Adipocyte (in vitro differentiated cells): ENCODE data around the gene LSM7.

ENCODE experiments used
- DNase-seq: peaks from one replicate; pipeline ENCODE4 v3.0.0-alpha.2; 2015; ENCODE audit warnings: low read depth
- H3K27me3 ChIP-seq: replicated peaks from 2 replicates; pipeline ENCODE4 v1.7.0; 2013; ENCODE audit warnings: mild to moderate bottlenecking, low read length, moderate library complexity; ENCODE audit not compliant: control insufficient read depth, insufficient read depth
- H3K36me3 ChIP-seq: 2 replicates; pipeline ENCODE4 v1.7.0; 2013; ENCODE audit warnings: low read length, mild to moderate bottlenecking, moderate library complexity; ENCODE audit not compliant: control insufficient read depth, insufficient read depth, severe bottlenecking
- H3K4me1 ChIP-seq: 2 replicates; pipeline ENCODE4 v1.7.0; 2013; ENCODE audit warnings: mild to moderate bottlenecking, low read length, moderate library complexity; ENCODE audit not compliant: control insufficient read depth, insufficient read depth
- H3K4me3 ChIP-seq: 2 replicates; pipeline ENCODE4 v1.7.0; 2013; ENCODE audit warnings: mild to moderate bottlenecking, low read length, moderate library complexity
- H3K9ac ChIP-seq: 2 replicates; pipeline ENCODE4 v1.7.0; 2013; ENCODE audit warnings: mild to moderate bottlenecking, low read length, moderate library complexity
- H3K9me3 ChIP-seq: 2 replicates; pipeline ENCODE4 v1.7.0; 2013; ENCODE audit warnings: mild to moderate bottlenecking, low read length, moderate library complexity; ENCODE audit not compliant: control insufficient read depth

LSM7 gene

GRCh38 chr19:2341244-2341751, 12.9 kb upstream of the LSM7 start:
- peaks cover 20% of the 10 kb centered on the region for H3K36me3 ChIP-seq
- no peaks in the 10 kb centered on the region for H3K27me3 ChIP-seq
- no peaks in the 10 kb centered on the region for H3K9me3 ChIP-seq
- H3K9ac ChIP-seq, result no peak overlapping the region
- no peak overlapping the region for H3K4me3 ChIP-seq
- DNase-seq, result no peak
- H3K4me1 ChIP-seq, result no peaks in the 10 kb centered on the region

DNA sequence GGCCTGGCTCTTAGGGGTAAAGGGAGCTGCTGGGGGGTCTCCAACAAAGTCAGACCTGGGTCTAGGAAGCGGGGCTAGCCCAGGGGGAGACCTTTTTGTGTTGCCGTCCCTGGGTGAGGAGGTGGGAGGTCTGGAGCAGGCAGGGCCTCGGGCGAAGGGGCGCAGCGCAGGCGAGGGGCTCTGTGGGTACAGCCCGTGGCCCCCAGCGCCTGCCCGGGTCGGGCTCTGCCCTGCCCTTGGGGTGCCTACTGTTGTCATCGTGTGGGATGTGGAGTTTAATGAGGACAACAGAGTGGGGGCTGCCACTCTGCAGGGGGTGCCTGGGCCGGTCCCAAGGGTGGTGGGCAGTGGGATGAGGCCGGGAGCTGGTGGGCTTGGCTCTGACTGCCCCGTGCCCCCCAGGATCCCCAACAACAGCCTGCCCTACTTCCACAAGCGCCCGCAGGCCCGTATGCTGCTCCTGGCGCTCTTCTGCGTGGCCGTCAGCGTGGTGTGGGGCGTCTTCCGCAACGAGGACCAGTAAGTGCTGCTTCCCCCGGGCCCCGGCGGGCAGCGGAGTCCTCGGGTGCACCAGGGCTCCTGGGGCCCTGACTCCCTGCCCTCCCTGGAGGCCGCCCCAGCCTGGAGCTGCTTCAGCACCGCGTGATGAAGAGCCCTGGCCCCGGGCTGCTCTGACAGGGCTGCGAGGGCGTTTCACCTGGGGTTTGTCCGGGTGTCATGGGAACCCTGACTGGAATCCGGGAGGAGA, 12.3 kb upstream of the LSM7 start:
- H3K4me3 ChIP-seq, result no peak overlapping the region

DNA sequence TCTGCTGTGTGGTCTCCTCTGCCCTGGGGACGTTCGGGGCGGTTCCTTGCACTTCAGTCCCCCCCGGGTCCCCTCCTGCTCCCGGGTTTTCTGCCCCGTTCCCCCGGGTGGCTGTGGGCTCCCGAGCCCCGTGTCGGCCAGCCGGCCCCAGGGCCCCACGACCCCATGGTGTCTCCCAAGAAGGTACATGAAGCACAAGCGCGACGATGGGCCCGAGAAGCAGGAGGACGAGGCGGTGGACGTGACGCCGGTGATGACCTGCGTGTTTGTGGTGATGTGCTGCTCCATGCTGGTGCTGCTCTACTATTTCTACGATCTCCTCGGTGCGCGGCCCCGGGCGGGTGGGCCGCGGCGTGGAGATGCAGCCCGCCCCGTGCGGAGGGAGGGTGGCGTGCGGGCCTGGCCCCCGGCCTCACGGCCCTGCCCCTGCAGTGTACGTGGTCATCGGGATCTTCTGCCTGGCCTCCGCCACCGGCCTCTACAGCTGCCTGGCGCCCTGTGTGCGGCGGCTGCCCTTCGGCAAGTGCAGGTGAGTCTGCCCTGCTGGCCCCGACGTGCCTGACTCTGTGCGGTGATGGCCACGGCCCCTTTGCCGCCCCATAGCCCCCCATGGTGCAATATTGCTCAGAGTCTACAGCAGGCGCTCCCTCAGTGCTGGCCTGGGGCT, 11.4 kb upstream of the LSM7 start:
- no peaks in the 10 kb centered on the region for H3K27me3 ChIP-seq
- no peaks in the 10 kb centered on the region for H3K9me3 ChIP-seq
- no peak overlapping the region for H3K4me3 ChIP-seq
- peaks cover 16% of the 10 kb centered on the region for H3K36me3 ChIP-seq
- DNase-seq, result no peak
- no peak overlapping the region for H3K9ac ChIP-seq
- no peaks in the 10 kb centered on the region for H3K4me1 ChIP-seq

More for the DNA sequence above, 12.3 kb upstream of the LSM7 start:
- Histone ChIP-seq H3K9me3 (no peaks in the 10 kb centered on the region), H3K9ac (no peak overlapping the region), H3K27me3 (no peaks in the 10 kb centered on the region), H3K36me3 (peaks cover 16% of the 10 kb centered on the region), H3K4me1 (no peaks in the 10 kb centered on the region)
- no peak for DNase-seq

DNA sequence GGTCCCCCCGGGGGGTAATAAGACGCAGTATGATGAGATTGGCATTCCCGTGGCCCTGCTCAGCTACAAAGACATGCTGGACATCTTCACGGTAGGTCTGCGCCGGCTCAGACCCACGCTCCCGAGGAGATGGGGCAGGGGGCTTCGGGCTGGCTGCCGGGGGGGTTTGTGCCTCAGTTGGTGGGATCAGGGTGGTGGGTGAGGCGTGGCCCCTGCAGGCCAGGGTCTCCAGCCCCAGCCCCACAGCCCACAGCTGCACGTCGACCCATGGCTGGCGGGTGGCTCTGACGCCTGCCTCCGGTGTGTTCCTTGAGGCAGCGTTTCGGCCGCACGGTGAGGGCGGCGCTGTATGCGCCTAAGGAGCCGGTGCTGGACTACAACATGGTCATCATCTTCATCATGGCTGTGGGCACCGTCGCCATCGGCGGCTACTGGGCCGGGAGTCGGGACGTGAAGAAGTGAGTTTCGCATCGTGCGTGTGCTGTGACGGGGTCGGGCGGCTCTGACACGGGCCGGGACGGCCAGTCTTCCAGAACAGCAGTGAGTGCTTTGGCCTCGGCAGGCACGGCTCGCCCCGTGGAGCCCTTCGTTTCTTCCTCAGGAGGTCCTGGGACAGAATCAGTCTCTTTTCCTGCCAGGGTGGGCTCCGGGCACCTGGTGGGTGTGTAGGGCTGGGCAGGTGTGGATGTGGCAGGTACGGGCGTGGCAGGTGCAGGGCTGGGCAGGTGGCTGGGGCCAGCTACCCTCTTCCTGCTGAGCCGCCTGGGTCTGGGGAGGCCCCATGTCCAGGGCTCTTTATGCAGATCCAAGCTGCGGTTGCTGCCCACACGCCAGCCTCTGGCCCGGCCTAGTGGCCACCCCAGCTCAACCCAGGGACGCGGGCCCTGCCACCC, 10.6 kb upstream of the LSM7 start:
- H3K4me1 ChIP-seq, result no peaks in the 10 kb centered on the region
- H3K36me3 ChIP-seq, result peaks cover 16% of the 10 kb centered on the region
- no peak overlapping the region for H3K4me3 ChIP-seq
- DNase-seq, result no peak
- no peaks in the 10 kb centered on the region for H3K9me3 ChIP-seq
- no peak overlapping the region for H3K9ac ChIP-seq
- no peaks in the 10 kb centered on the region for H3K27me3 ChIP-seq

- no peak for DNase-seq
- Histone ChIP-seq H3K4me1 (no peaks in the 10 kb centered on the region), H3K4me3 (no peak overlapping the region), H3K36me3 (peaks cover 16% of the 10 kb centered on the region), H3K9me3 (no peaks in the 10 kb centered on the region), H3K9ac (no peak overlapping the region), H3K27me3 (no peaks in the 10 kb centered on the region)
Measured at GRCh38 chr19:2338055-2338615, 9.7 kb upstream of the LSM7 start.

GRCh38 chr19:2337329-2337707, 8.9 kb upstream of the LSM7 start:
- H3K36me3 ChIP-seq, result peaks cover 16% of the 10 kb centered on the region
- H3K27me3 ChIP-seq, result no peaks in the 10 kb centered on the region
- DNase-seq, result no peak
- no peak overlapping the region for H3K4me3 ChIP-seq
- H3K9ac ChIP-seq, result no peak overlapping the region
- no peaks in the 10 kb centered on the region for H3K9me3 ChIP-seq
- peaks cover 3% of the 10 kb centered on the region for H3K4me1 ChIP-seq

- Histone ChIP-seq H3K4me1 (peaks cover 5% of the 10 kb centered on the region), H3K9me3 (no peaks in the 10 kb centered on the region), H3K36me3 (peaks cover 14% of the 10 kb centered on the region), H3K9ac (no peak overlapping the region), H3K27me3 (no peaks in the 10 kb centered on the region), H3K4me3 (no peak overlapping the region)
- DNase-seq, result no peak
Measured at GRCh38 chr19:2336528-2337328, 8.3 kb upstream of the LSM7 start.

GRCh38 chr19:2335848-2336247, 7.5 kb upstream of the LSM7 start:
- Histone ChIP-seq H3K4me1 (peaks cover 5% of the 10 kb centered on the region), H3K36me3 (peaks cover 9% of the 10 kb centered on the region), H3K4me3 (no peak overlapping the region), H3K27me3 (no peaks in the 10 kb centered on the region), H3K9me3 (no peaks in the 10 kb centered on the region), H3K9ac (no peak overlapping the region)
- no peak for DNase-seq

- Histone ChIP-seq H3K36me3 (peaks cover 8% of the 10 kb centered on the region), H3K9me3 (no peaks in the 10 kb centered on the region), H3K27me3 (no peaks in the 10 kb centered on the region), H3K4me3 (no peak overlapping the region), H3K4me1 (peaks cover 12% of the 10 kb centered on the region), H3K9ac (no peak overlapping the region)
- DNase-seq, result peak; percentile 13
Measured at GRCh38 chr19:2334986-2335846, 6.8 kb upstream of the LSM7 start.

DNA sequence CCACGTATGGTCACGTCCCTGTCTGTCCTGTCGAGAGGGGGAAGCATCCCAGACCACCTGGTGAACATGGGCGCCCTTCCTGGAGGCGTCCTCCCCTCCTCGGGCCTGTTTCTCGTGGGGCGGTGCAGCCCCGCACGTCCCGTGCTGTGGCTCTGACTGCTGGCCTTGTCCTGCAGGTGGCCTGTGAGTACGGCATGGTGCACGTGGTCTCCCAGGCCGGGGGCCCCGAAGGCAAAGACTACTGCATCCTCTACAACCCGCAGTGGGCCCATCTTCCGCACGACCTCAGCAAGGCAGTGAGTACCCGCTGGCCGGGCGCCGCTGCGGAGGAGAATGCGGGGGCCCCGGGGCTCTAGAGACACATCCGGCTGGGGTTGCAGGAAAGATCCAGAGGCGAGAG, 6.0 kb upstream of the LSM7 start:
- Histone ChIP-seq H3K9me3 (no peaks in the 10 kb centered on the region), H3K4me1 (peaks cover 16% of the 10 kb centered on the region), H3K27me3 (no peaks in the 10 kb centered on the region), H3K4me3 (no peak overlapping the region), H3K9ac (no peak overlapping the region), H3K36me3 (peaks cover 5% of the 10 kb centered on the region)
- no peak for DNase-seq
